SK-N-MC (cell line): ENCODE measurements around the gene RGS3.

Experiments used
- DNase-seq: peaks from one replicate; pipeline ENCODE4 v3.0.0-alpha.2; 2011; ENCODE audit warnings: low read depth, low spot score
- H3K27ac ChIP-seq: fragments of 200-600 bp; sonication (generic); 2 replicates; pipeline ENCODE4 v1.5.1; 2016; ENCODE audit warnings: mixed run types
- H3K36me3 ChIP-seq: fragments of 200-600 bp; sonication (generic); 2 replicates; pipeline ENCODE4 v1.6.1; 2017; ENCODE audit warnings: antibody characterized with exemption, low read length, mixed read lengths; ENCODE audit not compliant: insufficient read depth
- H3K4me3 ChIP-seq: fragments of 200-600 bp; sonication (generic); 2 replicates; pipeline ENCODE4 v1.5.1; 2016
- H3K9ac ChIP-seq: fragments of 200-600 bp; sonication (generic); 2 replicates; pipeline ENCODE4 v1.8.0; 2017; ENCODE audit warnings: mixed run types, mixed read lengths; ENCODE audit not compliant: insufficient read length
- H3K9me3 ChIP-seq: fragments of 200-600 bp; sonication (generic); 2 replicates; pipeline ENCODE4 v1.6.1; 2017; ENCODE audit warnings: low read depth, mild to moderate bottlenecking, antibody characterized with exemption, low read length, moderate library complexity, mixed read lengths
- EZH2 ChIP-seq: fragments of 200-600 bp; sonication (generic); IDR thresholded peaks from one replicate; pipeline ENCODE4 v1.6.1; 2017; ENCODE audit warnings: antibody characterized with exemption
- FOXP2 ChIP-seq: optimal IDR thresholded peaks from 2 replicates; pipeline ENCODE3; 2011; ENCODE audit warnings: mild to moderate bottlenecking, moderate library complexity; ENCODE audit not compliant: insufficient read depth; ENCODE audit errors: extremely low read length, control extremely low read depth
- POLR2AphosphoS5 ChIP-seq: IDR thresholded peaks from 2 replicates; pipeline ENCODE4 v1.6.1; 2012; ENCODE audit warnings: mild to moderate bottlenecking, low read depth, low read length, borderline replicate concordance

Gene RGS3

GRCh38 chr9:113538701-113539430, 75.3 kb downstream of the RGS3 start:
- no peaks in the 10 kb centered on the region for H3K9me3 ChIP-seq
- H3K27ac ChIP-seq = no peak overlapping the region
- TF ChIP-seq EZH2 (no peak), FOXP2 (no peak), POLR2AphosphoS5 (no peak)
- H3K36me3 ChIP-seq = no peaks in the 10 kb centered on the region
- no peak overlapping the region for H3K4me3 ChIP-seq
- no peak for DNase-seq
- H3K9ac ChIP-seq = no peak overlapping the region

- H3K27ac ChIP-seq = no peak overlapping the region
- no peaks in the 10 kb centered on the region for H3K9me3 ChIP-seq
- no peaks in the 10 kb centered on the region for H3K36me3 ChIP-seq
- H3K4me3 ChIP-seq = no peak overlapping the region
- no peak for DNase-seq
- H3K9ac ChIP-seq = peak overlapping the region; percentile 14
- TF ChIP-seq FOXP2 (no peak), POLR2AphosphoS5 (no peak), EZH2 (no peak)
Observed at GRCh38 chr9:113540466-113540865, 76.9 kb downstream of the RGS3 start.

GRCh38 chr9:113541019-113541900, 77.7 kb downstream of the RGS3 start:
- Histone ChIP-seq H3K27ac (no peak overlapping the region), H3K4me3 (no peak overlapping the region), H3K9me3 (no peaks in the 10 kb centered on the region), H3K36me3 (no peaks in the 10 kb centered on the region), H3K9ac (peak overlapping the region; percentile 14)
- no peak for DNase-seq
- TF ChIP-seq POLR2AphosphoS5 (no peak), FOXP2 (no peak), EZH2 (no peak)

GRCh38 chr9:113542006-113542405, 78.5 kb downstream of the RGS3 start:
- H3K9me3 ChIP-seq = no peaks in the 10 kb centered on the region
- no peak for DNase-seq
- no peak overlapping the region for H3K4me3 ChIP-seq
- H3K9ac ChIP-seq = no peak overlapping the region
- H3K27ac ChIP-seq = no peak overlapping the region
- no peaks in the 10 kb centered on the region for H3K36me3 ChIP-seq
- TF ChIP-seq EZH2 = no peak
- no peak for TF ChIP-seq FOXP2
- no peak for TF ChIP-seq POLR2AphosphoS5

GRCh38 chr9:113542741-113543140, 79.2 kb downstream of the RGS3 start:
- Histone ChIP-seq H3K9ac (no peak overlapping the region), H3K27ac (no peak overlapping the region), H3K36me3 (no peaks in the 10 kb centered on the region), H3K9me3 (no peaks in the 10 kb centered on the region), H3K4me3 (no peak overlapping the region)
- TF ChIP-seq EZH2 = no peak
- no peak for DNase-seq

GRCh38 chr9:113543296-113543981, 79.9 kb downstream of the RGS3 start:
- no peaks in the 10 kb centered on the region for H3K9me3 ChIP-seq
- H3K4me3 ChIP-seq = no peak overlapping the region
- H3K9ac ChIP-seq = no peak overlapping the region
- no peaks in the 10 kb centered on the region for H3K36me3 ChIP-seq
- no peak for DNase-seq
- H3K27ac ChIP-seq = no peak overlapping the region
- TF ChIP-seq EZH2 (no peak), FOXP2 (no peak), POLR2AphosphoS5 (no peak)

- Histone ChIP-seq H3K4me3 (no peak overlapping the region), H3K9ac (no peak overlapping the region), H3K27ac (no peak overlapping the region), H3K36me3 (no peaks in the 10 kb centered on the region), H3K9me3 (no peaks in the 10 kb centered on the region)
- TF ChIP-seq FOXP2 = no peak
- TF ChIP-seq POLR2AphosphoS5 = no peak
- TF ChIP-seq EZH2 = no peak
- DNase-seq = no peak
Observed at GRCh38 chr9:113543982-113544303, 80.4 kb downstream of the RGS3 start.

- Histone ChIP-seq H3K9me3 (no peaks in the 10 kb centered on the region), H3K4me3 (no peak overlapping the region), H3K36me3 (no peaks in the 10 kb centered on the region), H3K27ac (no peak overlapping the region), H3K9ac (no peak overlapping the region)
- DNase-seq = no peak
- TF ChIP-seq POLR2AphosphoS5 = no peak
- no peak for TF ChIP-seq FOXP2
- TF ChIP-seq EZH2 = no peak
Observed at GRCh38 chr9:113545068-113545467, 81.5 kb downstream of the RGS3 start.
